Neural cell (in vitro differentiated cells): ENCODE measurements around the gene PAXIP1. TPM values are rescaled to one million over a fixed set of nuclear protein-coding genes. Genes with fewer than 3 reads are reported as not detected.

ENCODE experiments used
- H2AFZ ChIP-seq: fragments of 200-600, 300-800 bp; sonication (generic), shearing (Covaris generic); 2 replicates; pipeline ENCODE4 v1.6.0; 2014; ENCODE audit warnings: low read depth, mild to moderate bottlenecking, antibody characterized with exemption, low read length, moderate library complexity
- H3F3A ChIP-seq: fragments of 200-600 bp; shearing (Covaris generic); 2 replicates; pipeline ENCODE4 v1.6.1; 2016; ENCODE audit warnings: mild to moderate bottlenecking, moderate library complexity, mixed read lengths, antibody characterized with exemption, low read length; ENCODE audit not compliant: insufficient read depth, poor library complexity, severe bottlenecking
- H3K27ac ChIP-seq: fragments of 200-600, 300-800 bp; sonication (generic), shearing (Covaris generic); 2 replicates; pipeline ENCODE4 v1.5.1; 2014; ENCODE audit warnings: mild to moderate bottlenecking, low read length, moderate library complexity
- H3K27me3 ChIP-seq: fragments of 300-800, 200-600 bp; sonication (generic), shearing (Covaris generic); 2 replicates; pipeline ENCODE4 v1.6.0; 2014; ENCODE audit warnings: mild to moderate bottlenecking, low read depth, low read length, moderate library complexity; ENCODE audit not compliant: insufficient read depth
- H3K36me3 ChIP-seq: fragments of 300-800, 200-600 bp; sonication (generic), shearing (Covaris generic); 2 replicates; pipeline ENCODE4 v1.5.1; 2014; ENCODE audit warnings: mild to moderate bottlenecking, antibody characterized with exemption, low read length, moderate library complexity; ENCODE audit not compliant: insufficient read depth
- H3K4me2 ChIP-seq: fragments of 300-800, 200-600 bp; sonication (generic), shearing (Covaris generic); 2 replicates; pipeline ENCODE4 v1.6.0; 2014; ENCODE audit warnings: mild to moderate bottlenecking, low read length
- H3K4me3 ChIP-seq: fragments of 300-800, 200-600 bp; sonication (generic), shearing (Covaris generic); 2 replicates; pipeline ENCODE4 v1.5.1; 2014; ENCODE audit warnings: mild to moderate bottlenecking, low read length, moderate library complexity
- H3K79me2 ChIP-seq: fragments of 200-600 bp; shearing (Covaris generic); replicated peaks from 2 replicates; pipeline ENCODE4 v1.6.0; 2014; ENCODE audit warnings: mild to moderate bottlenecking, low read length, moderate library complexity; ENCODE audit not compliant: insufficient read depth
- H3K9ac ChIP-seq: fragments of 300-800, 200-600 bp; sonication (generic), shearing (Covaris generic); 2 replicates; pipeline ENCODE4 v1.6.1; 2016; ENCODE audit warnings: mild to moderate bottlenecking, low read length, mixed read lengths
- H3K9me2 ChIP-seq: fragments of 200-600 bp; shearing (Covaris generic); 2 replicates; pipeline ENCODE4 v1.6.1; 2016; ENCODE audit warnings: mild to moderate bottlenecking, low read length, mixed read lengths; ENCODE audit not compliant: insufficient read depth
- H3K9me3 ChIP-seq: fragments of 200-600, 300-800 bp; sonication (generic), shearing (Covaris generic); 2 replicates; pipeline ENCODE4 v1.6.1; 2016; ENCODE audit warnings: mild to moderate bottlenecking, mixed run types, low read length, moderate library complexity, mixed read lengths
- H4K20me1 ChIP-seq: fragments of 200-600 bp; shearing (Covaris generic); 2 replicates; pipeline ENCODE4 v1.6.1; 2016; ENCODE audit warnings: mild to moderate bottlenecking, mixed run types; ENCODE audit not compliant: insufficient read depth
- CTCF ChIP-seq: fragments of 450-650 bp; IDR thresholded peaks from 2 replicates; pipeline ENCODE4 v1.5.1; 2014; ENCODE audit warnings: antibody characterized with exemption, mild to moderate bottlenecking, moderate library complexity; ENCODE audit not compliant: poor library complexity, severe bottlenecking
- EP300 ChIP-seq: fragments of 450-650 bp; conservative IDR thresholded peaks from 2 replicates; pipeline ENCODE4 v1.6.1; 2014; ENCODE audit warnings: antibody characterized with exemption, mild to moderate bottlenecking, moderate library complexity; ENCODE audit not compliant: poor library complexity, severe bottlenecking
- EZH2 ChIP-seq: fragments of 200-600, 300-800 bp; shearing (Covaris generic), sonication (generic); IDR thresholded peaks from 2 replicates; pipeline ENCODE4 v1.6.1; 2014; ENCODE audit warnings: antibody characterized with exemption, low read length, borderline replicate concordance, mild to moderate bottlenecking; ENCODE audit not compliant: insufficient read depth, poor library complexity, severe bottlenecking
- MXI1 ChIP-seq: fragments of 450-650 bp; conservative IDR thresholded peaks from 2 replicates; pipeline ENCODE4 v1.6.1; 2014; ENCODE audit warnings: antibody characterized with exemption, mild to moderate bottlenecking; ENCODE audit not compliant: poor library complexity, severe bottlenecking
- POLR2AphosphoS5 ChIP-seq: IDR thresholded peaks from 2 replicates; pipeline ENCODE4 v1.6.1; 2012
- RAD21 ChIP-seq: fragments of 450-650 bp; conservative IDR thresholded peaks from 2 replicates; pipeline ENCODE4 v1.6.1; 2014; ENCODE audit warnings: antibody characterized with exemption, mild to moderate bottlenecking, moderate library complexity
- REST ChIP-seq: IDR thresholded peaks from 2 replicates; pipeline ENCODE4 v1.6.1; 2012; ENCODE audit warnings: borderline replicate concordance
- SMC3 ChIP-seq: fragments of 450-650 bp; conservative IDR thresholded peaks from 2 replicates; pipeline ENCODE4 v1.6.1; 2014; ENCODE audit warnings: antibody characterized with exemption, mild to moderate bottlenecking, moderate library complexity; ENCODE audit not compliant: poor library complexity
- TAF1 ChIP-seq: IDR thresholded peaks from 2 replicates; pipeline ENCODE4 v1.6.1; 2012; ENCODE audit warnings: low read depth
- polyA plus RNA-seq: library from polyadenylated mRNA; depleted of rRNA; stranded (reverse); fragments of >200 nt; gene quantifications from 2 replicates; pipeline ENCODE4 v1.2.3, GENCODE V29; 2014

Gene PAXIP1
- polyA plus RNA-seq, 1 donor from 2014 or later: 14.4 TPM

GRCh38 chr7:154973381-154973780 lies 29.5 kb downstream of the PAXIP1 start:
- Histone ChIP-seq H4K20me1 (no peaks in the 10 kb centered on the region), H3K4me3 (no peak overlapping the region), H3K79me2 (no peaks in the 10 kb centered on the region), H3F3A (no peaks in the 10 kb centered on the region), H3K9me2 (no peaks in the 10 kb centered on the region), H3K27ac (no peak overlapping the region), H2AFZ (no peak overlapping the region), H3K9ac (no peak overlapping the region), H3K9me3 (no peaks in the 10 kb centered on the region), H3K4me2 (no peak overlapping the region), H3K27me3 (no peaks in the 10 kb centered on the region), H3K36me3 (no peaks in the 10 kb centered on the region)
- TF ChIP-seq EZH2: no peak
- no peak for TF ChIP-seq SMC3
- TF ChIP-seq POLR2AphosphoS5: no peak
- TF ChIP-seq RAD21: no peak
- TF ChIP-seq TAF1: no peak
- TF ChIP-seq EP300: no peak
- TF ChIP-seq REST: no peak
- TF ChIP-seq MXI1: no peak
- TF ChIP-seq CTCF: no peak

GRCh38 chr7:154968336-154969001 lies 34.5 kb downstream of the PAXIP1 start:
- Histone ChIP-seq H3K9ac (no peak overlapping the region), H3K79me2 (no peaks in the 10 kb centered on the region), H3K27ac (no peak overlapping the region), H3F3A (no peaks in the 10 kb centered on the region), H3K27me3 (no peaks in the 10 kb centered on the region), H4K20me1 (no peaks in the 10 kb centered on the region), H3K36me3 (no peaks in the 10 kb centered on the region), H2AFZ (no peak overlapping the region), H3K4me3 (no peak overlapping the region), H3K9me2 (no peaks in the 10 kb centered on the region), H3K9me3 (no peaks in the 10 kb centered on the region), H3K4me2 (no peak overlapping the region)
- TF ChIP-seq REST (no peak), MXI1 (no peak), SMC3 (no peak), RAD21 (no peak), EZH2 (no peak), POLR2AphosphoS5 (no peak), EP300 (peak; percentile 34)
